HG02798 (cell line): Measurements from ENCODE around the gene GALK2.
A peak's percentile ranks its signal among the peaks of the same experiment; 100 is the strongest.
"Not testable (repeated sequence)": the region's sequence is repeated elsewhere in the genome, so short reads cannot be mapped to it uniquely, and the experiment has no call there.

Source experiments
- ATAC-seq: cut with Tn5 transposase; IDR thresholded peaks from one replicate; pipeline ENCODE4 v1.9.1; 2021; ENCODE audit warnings: mild to moderate bottlenecking; ENCODE audit not compliant: unreplicated experiment, poor library complexity

Gene GALK2

DNA sequence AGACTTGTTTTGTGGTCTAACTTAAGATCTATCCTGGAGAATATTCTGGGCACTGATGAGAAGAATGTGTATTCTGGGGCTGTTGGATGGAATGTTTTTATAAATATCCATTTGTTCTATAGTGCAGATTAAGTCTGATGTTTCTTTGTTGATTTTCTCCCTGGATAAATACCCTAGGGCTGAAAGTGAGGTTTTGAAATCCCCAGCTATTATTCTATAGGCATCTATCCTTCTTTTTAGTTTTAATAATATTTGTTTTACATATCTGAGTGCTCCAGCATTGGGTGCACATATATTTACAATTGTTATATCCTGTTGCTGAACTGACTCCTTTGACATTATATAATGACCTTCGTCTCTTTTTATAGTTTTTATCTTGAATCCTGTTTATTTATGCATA, 42.9 kb downstream of the GALK2 start:
- no peak for ATAC-seq

DNA sequence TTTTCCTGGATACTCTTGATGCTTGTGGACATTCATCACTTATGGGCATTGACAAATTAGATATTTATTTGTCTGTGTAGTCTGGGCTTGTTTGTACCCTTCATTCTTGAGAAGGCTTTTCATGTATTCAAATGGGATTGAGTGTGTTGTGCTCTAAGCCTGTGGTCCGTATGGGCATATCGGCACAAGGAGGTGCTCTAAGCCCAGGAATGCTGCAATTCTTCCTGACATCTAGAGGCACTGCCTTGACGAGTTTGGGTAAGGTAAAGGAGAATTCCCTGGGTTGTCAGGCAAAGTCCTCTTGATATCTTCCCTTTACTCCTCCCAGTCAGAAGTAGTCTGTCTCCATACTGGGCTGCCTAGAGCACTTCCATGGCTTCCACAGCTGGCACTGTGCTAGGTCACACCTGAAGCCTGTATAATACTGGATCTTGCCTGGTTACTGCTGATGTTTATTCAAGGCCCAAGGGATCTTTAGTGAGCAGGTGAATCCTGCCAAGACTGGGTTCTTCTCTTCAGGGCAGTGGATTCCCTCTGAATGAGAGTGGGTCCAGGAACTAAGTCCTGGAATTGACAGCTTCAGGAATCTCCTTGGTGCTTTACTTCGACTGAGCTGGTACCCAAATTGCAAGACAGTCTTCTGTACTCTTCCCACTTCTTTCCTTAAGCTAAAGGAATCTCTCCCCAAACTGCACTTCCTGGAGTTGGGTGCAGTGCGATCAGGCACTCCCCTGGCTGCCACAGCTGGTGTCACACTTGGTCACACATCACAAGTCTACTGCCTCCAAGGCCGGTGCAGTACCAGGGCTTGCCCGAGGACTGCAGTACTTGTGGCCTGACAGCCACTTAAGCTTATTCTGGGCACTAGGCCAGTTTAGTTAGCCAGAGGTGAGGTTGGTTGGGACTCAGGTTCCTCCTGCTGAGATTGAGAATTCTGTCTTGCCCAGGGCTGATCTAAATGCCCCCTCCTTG, 46.0 kb downstream of the GALK2 start:
- ATAC-seq: peak; percentile 99

DNA sequence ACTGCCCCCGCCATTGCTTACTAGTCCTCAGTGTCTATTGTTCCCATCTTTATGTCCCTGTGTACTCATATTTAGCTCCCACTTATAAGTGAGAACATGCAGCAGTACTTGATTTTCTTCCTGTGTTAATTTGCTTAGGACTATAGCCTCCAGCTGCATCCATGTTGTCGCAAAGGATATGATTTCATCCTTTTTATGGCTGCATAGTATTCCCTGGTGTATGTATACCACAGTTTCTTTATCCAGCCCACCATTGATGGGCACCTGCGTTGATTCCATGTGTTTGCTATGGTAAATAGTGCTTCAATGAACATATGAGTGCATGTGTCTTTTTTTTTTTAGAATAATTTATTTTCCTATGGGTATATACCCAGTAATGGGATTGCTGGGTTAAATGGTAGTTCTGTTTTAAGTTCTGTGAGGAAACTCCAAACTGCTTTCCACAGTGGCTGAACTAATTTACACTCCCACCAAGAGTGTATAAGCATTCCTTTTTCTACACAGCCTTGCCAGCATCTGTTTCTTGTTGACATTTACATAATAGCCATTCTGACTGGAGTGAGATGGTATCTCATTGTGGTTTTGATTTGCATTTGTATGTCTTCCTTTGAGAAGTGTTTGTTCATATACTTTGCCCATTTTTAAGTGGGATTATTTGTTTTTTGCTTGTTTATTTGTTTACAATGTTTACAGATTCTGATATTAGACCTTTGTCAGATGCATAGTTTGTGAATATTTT, 53.7 kb downstream of the GALK2 start:
- ATAC-seq: no peak

DNA sequence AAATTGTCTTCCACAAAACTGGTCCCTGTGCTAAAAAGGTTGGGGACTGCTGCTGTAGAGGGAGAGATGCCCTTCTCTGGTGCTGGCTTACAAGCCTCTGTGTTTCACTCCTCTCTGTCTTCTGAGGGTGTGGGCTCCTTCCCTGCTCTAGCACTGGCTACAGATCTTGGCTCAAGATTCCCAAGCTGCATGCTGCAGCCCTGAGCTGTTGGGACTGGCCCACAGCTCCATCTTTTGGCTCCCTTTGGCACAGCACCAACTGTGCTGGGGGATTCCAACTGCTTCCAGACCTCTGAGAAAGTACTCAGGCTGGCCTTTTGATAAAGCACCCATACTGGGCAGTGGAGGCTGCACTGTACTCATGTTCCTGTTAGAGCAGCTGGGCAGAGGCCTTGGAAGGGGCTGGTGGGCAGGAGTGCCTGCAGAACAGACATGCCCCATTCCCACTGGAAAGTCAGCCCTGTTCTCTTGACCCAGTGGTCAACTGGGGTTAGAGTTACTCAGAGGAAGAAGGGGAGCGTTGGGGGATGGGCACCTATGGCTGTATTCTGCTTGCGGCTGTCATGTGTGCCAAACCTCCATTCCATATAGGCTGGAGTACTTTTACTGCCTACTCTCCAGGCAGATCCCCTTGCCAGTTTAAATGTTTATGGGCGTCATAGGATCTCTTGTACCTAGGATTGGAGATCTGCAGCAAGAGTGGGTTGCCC, 55.7 kb downstream of the GALK2 start:
- no peak for ATAC-seq

DNA sequence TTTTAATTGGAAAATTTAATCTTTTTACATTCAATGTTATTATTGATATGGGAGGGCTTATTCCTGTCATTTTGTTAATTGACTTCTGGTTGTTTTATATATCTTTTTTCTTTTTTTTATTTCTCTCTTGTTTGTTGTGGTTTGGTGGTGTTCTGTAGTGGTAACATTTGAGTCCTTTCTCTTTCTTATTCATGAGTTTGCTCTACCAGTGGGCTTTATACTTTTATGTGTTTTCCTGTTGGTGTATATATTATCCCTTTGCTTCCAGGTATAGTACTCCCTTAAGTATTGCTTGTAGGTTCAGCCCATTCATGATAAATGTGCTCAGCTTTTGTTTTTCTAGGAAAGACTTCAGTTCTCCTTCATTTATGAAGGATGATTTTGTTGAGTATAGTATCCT, 57.6 kb downstream of the GALK2 start:
- ATAC-seq: no peak

DNA sequence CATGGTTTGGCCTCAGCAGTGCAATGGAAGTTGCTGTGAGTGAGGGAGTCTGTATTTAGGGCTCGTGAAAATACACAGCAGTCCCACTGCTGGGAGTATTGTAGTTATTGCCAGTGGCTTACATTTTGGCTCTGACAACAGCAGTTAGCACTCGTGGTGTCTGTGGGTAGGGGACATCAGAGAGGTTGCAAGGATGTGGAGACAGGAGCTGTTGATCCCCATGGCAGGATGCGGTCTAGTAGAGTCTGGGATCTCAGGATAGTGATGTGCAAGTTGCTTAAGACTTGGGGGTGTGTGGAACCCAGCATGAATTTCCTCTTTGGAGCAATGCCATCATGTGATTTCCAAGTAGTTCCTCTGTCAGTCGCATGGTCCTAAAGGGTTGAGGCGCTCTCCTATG, 59.9 kb downstream of the GALK2 start:
- ATAC-seq: no peak

DNA sequence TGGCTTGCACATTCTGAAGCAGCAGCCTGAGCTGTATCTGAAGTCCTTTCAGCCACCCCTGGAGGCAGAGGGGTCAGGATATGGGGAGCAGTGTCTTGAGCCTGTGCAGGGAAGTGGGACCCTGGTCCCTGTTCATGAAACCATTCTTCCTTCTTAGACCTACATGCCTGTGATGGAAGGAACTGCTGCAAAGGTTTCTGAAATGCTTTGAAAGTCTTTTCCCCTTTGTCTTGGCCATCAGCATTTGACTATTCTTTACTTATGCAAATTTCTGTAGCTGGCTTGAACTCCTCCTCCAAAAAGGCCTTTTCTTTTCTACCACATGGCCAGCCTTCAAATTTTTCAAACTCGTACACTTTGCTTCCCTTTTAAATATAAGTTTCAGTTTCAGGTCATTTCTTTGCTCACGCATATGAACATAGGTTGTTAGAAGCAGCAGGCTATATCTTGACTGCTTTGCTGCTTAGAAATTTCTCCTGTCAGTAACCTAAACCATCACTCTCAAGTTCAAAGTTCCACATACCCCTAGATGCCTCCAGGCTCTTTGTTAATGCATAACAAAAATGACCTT, 62.3 kb downstream of the GALK2 start:
- no peak for ATAC-seq

DNA sequence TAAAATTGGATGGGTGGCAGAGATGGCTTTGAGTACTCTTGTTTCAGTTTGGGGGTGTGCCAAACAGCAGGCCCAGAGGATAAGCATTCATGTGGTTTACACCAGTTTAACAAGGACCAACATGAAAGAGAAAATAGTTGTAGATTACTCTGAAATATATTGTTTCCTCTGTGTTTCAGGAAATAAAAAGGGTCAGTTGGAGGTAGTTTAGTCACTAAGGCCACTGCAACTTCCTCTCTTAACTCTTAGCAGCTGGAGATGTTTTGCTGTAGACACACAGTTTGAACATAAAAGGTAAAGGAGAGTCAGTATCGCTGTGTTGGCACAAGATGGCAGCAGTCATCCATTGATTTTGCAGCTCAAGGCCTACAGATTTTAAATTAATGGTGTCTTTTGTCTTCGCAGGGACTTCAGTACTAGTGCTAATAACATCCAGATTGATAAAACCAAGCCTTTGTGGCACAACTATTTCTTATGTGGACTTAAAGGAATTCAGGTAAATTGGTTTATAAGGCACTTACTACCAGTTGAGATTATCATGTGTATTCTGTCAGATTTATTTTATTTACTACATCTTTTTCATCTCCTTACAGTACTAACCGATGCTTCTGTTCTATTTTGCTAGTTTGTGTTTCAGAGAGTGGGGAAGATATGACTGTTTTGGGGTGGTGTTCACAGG, 65.5 kb downstream of the GALK2 start:
- ATAC-seq: peak; percentile 82

DNA sequence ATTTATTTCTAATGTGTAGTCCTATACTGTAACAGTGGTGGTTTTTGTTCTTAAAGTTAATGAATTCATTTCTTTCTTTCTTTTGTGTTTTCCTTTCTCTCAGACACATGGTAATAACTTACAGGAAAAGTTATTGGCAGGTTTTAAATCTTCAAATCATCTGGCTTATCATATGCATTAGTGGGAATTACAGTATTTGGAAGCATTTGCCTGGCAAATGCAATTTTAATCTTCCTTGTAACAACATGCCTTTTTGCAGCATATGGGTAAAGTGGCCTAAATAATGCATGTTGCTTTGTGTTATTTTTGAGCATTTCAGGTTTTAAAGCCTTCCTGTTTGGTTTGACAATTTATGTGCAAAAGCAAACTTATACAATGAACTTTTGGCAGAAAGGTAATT, 66.8 kb downstream of the GALK2 start:
- no peak for ATAC-seq

DNA sequence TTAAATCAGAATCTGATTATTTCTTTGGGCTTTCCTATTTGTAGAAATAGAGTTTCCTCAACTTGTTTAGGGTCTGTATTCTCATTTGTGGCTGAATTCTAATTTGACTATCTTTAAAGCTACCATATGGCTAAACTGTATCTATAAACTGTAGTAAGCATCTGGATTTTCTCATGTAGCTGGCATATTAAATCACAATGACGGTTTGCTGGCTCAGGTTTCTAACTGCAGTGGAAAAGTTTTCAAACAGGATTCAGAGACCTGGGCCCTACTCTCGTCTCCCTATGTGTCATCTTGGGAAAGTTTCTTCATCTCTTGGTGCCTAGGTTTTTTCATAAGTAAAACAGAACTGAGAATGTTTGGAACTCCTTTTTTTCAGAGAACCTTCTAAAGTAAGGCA, 68.3 kb downstream of the GALK2 start:
- no peak for ATAC-seq

DNA sequence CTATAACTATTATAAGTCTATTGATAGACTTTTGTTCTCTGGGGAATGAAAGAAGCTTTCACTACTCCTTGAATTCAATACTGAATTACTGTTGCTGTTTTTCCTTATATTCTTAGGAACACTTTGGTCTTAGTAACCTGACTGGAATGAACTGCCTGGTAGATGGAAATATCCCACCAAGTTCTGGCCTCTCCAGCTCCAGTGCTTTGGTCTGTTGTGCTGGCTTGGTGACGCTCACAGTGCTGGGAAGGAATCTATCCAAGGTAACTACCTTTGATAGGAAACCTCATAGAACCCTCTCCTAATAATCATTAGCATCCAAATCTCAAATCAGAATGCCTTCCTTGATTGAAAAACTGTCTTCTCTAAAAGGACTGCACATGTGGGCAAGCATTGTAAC, 69.1 kb downstream of the GALK2 start:
- no peak for ATAC-seq

DNA sequence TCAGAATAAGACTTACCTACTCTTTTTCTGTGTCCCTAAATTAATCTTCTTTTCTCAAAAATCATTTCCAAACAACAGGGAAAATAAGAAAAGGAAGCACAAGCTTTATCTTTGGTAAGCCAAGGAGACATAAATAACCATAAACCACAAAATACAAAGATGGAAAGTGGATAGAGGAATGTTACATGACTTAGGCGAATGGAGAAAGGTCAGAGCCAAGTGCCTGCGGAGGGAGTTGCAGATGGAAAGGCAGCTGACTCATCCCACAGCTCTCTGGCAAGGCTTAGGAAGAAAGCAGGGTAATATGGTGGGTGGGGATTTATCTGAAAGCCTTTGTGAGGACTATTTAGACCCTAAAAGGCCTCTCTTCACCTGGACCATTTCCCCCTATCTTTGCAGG, 72.8 kb downstream of the GALK2 start:
- ATAC-seq: no peak

DNA sequence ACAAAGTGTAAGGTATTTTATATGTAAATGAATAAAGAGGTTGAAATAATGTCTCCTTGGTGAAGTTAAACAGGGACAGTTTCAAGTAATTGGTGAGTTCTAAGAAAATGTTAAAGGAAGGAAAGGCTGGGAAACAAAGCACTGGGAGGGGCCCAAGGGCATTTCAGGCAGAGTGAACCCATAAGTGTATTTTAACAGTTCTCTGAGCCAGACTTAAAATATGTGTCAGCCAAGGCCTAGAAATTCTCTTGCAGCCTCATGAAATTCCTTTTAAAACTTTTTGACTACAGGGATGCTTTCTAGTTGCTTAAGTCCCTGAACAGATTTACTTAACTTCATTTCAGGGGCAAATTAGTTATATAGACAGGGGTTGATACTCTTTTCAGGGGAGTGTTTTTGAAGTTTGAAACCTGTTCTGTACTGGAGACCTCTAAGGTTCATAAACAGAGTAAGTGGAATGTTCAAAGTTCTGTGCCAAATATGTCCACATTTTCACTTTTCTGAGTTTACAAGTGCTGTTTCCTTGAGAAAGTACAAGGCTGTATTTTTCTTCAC, 77.6 kb downstream of the GALK2 start:
- ATAC-seq: no peak

DNA sequence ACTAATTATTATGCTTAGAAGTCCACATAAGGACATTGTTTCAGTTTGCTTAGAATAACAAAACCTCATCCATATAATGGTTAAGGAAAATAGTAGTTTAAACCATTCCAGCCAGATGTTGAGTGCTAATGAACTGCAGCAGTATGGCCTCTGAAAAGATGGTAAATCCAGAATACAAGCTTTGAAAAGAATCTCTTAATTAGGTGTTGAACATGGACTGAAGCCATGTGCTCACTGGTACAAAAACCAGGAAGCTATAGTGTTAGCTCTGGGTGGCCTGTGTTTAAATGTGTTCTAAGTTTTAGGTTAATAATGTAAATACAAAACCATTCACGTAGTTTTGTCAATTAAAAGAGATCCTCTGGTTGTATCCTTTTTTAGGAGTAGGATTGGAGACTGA, 78.2 kb downstream of the GALK2 start:
- no peak for ATAC-seq

DNA sequence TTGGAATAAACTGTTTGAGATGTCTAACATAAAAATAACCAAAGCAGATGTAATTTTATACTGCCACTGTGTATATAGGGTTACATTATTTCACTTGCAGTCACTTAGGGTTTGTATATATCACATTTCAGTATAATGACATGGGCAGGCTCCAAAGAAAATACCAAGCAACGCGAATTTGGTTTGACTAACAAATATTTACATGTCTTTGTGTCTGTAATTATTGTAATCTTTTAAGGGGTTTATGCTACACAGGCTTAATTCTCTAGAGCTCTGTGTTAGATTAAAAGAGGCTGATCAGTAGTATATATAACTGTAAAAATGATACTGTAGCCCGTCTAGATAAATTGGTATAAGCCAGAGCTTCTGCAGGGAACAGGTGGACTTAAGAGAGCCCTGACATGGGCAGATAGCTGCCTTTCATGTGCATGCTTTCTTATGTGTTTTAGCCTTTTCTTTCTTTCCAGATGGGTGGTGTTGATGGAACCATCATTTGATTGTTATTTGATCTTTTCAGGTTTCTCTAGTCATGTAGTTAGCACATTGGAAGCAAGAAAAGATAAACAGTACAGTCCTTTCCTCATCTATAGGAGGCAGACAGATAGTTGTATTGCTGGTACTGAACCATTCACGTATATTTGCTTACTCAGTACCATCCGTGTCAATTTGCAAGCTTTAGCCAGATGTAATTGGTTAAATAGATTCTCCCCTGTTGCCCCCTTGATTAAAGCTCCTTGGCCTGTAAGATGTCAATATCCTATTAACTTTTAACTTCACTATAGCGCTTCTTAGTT, 86.1 kb downstream of the GALK2 start:
- ATAC-seq: no peak

DNA sequence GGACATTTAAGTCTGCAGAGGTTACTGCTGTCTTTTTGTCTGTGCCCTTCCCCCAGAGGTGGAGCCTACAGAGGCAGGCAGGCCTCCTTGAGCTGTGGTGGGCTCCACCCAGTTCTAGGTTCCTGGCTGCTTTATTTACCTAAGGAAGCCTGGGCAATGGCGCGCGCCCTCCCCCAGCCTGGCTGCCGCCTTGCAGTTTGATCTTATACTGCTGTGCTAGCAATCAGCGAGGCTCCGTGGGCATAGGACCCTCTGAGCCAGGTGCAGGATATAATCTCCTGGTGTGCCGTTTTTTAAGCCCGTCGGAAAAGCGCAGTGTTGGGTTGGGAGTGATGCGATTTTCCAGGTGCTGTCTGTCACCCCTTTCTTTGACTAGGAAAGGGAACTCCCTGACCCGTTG, 95.1 kb downstream of the GALK2 start:
- ATAC-seq: not testable (repeated sequence)

DNA sequence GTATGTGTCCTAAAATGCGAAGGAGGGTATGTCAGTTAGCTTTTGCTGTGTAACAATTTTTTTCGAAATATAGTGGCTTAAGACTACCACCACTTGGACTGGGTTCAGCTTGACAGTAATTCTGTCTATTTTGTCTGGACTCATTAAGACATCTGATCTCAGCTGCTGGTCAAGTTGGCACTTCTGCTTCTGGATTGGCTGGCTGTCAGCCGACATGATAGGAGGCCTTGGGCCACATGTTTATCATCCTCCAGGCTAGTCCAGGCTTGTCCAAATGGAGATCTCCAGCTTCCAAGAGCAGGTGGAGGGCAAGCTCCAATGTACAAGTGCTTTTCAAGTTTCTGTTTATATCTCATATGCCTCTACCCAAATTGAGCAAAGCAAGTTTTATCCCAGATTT, 95.9 kb downstream of the GALK2 start:
- ATAC-seq: no peak

DNA sequence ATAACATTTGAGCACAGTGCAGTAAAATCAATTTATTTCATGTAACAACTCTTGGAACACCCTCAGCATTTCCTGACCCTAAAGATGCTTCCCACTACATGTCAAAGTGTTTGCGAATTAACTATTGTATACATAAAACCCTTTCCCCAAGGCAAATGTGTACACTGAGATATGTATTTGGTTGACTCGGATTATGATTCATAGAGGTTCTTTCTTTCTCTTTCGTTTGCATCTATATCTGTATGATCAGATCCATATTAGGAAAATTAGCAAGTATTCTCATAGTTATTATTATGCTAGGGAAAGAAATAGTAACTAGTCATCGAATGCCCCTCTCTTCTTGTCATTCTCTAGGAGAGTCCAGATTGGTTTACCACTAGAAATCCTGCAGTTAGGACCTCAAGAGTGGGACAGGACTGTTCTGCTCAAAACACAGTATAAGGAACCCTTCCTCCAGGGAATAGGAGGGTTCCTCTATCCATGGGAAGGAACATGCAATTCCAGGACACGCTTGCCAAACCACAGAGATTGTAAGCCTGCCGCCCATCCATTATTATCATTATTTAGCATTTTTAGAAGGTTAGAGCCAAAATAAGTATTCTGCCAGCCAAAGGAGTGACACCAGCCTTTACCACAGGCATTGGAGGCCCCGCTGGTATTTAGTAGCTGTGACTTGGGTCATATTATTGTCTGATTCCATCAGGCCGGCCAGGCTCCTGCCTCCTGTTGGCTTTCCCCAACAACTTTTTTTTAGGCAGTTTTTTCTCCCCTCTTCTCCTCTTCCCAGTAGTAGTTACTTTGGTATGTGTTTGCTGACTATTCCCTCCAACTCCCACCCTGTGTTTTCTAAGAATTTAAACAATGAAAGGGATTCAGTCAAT, 100.7 kb downstream of the GALK2 start:
- no peak for ATAC-seq
